Medulla oblongata (tissue), 1 donor: ENCODE data around the gene TCERG1L.
"Not testable (repeated sequence)": the region's sequence is repeated elsewhere in the genome, so short reads cannot be mapped to it uniquely, and the experiment has no call there.

Source experiments
- DNase-seq: peaks from one replicate; pipeline ENCODE4 v3.0.0-alpha.2; 2015; ENCODE audit errors: extremely low spot score

The TCERG1L gene

DNA sequence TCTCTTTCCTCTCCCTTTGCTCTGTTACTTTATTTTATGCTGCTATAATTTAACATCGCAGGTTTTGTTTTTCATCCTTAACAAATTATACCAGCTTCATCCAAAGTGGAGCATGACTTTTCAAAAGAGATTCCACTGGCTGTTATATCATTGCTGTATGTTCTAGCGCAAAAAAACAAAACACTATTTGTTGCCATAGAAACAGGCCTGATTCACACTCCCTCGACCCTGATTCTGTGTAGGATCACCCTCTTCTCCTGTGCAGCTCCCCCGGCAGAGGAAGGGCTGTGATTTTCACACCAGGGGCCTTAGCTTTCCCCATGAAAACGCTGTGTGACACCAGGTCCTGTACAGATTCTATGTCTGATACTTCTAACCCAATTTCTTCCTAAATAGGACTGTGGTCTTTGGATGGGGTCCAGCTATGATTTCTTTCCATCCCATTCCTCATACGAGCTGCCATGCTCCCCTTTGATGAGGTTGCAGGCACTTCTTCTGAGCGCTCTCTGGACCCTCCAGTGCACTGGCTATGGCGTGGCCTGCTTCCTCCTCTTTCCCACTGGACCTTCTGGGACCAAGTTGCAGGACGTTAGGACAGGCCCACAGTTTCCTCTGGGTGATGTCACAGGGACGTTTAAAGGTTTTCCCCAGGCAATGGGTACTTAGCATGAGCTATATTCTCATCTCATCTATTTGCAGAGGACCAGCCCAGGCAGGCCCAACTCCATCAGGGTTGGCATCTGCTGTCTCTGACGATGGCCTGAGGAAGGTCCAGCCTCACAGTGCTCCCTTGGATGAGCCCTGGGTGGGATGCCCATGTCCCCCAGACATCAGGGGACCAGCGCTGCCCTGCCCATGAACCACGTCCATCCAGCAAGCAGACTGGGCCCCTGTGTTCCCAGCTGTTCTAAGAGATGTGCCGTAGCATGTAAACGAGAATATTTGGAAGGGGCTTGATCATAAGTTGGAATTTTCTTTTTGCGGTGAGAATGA, 210.8 kb downstream of the TCERG1L start:
- DNase-seq: not testable (repeated sequence)

- DNase-seq: no peak
These were observed 212.3 kb downstream of the TCERG1L start for GRCh38 chr10:131099028-131099726.

DNA sequence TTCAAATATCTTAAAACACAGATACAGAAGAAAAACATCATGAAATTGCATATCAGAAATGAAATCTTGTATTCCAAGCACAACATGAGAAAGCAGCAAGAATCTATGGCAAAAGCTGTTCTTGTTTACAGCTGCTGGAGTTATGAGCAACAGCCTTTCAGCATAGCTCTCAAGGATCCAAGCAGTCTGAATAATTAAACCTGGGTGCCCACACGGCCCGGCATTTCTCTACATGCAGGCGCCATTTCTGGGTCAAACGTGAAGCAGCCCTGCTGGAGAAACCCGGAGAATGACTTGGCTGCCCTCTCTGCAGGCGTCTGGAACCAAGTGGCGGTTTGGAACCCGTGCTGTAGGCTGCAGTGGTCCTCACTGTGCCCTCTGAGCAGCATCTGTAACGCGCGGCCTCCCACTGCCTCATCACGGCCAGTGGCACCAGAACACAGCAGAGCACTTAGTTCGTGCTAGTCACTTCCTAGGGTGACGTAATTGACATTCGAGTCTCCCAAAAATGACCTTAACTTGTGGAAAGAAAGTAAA, 213.0 kb downstream of the TCERG1L start:
- no peak for DNase-seq

DNA sequence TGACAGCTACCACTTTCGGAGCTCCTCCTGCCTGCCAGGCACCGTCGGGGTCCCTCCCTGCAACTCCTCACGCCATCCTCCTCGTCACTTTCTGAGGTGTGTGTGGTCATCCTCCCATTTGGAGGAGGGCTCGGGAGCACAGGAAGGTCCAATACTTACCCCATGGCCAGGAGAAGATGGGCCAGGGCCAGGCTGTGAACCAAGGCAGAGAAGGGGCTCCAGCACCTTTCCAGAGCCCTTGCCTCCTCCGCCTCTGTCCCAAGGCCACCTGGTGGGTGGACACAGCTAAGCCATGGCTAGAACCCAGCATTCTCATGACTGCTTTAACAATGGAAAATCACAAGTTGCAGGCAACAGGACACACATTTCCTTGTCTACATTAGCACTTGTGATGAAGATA, 215.5 kb downstream of the TCERG1L start:
- no peak for DNase-seq

DNA sequence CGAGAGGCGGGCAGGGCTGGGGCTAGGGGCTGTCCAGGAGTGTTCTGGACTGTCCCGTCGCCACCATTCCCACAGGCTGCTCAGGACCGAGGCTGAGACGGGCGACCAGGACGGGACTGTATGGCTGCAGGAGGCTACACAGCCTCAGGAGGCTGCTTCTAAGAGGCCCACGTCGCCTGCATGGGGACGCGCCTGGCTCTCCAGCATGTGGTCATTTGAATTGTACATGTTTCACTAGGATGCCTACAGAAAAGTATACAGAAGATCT, 216.3 kb downstream of the TCERG1L start:
- no peak for DNase-seq

GRCh38 chr10:131094527-131095312, 216.8 kb downstream of the TCERG1L start:
- DNase-seq: no peak

DNA sequence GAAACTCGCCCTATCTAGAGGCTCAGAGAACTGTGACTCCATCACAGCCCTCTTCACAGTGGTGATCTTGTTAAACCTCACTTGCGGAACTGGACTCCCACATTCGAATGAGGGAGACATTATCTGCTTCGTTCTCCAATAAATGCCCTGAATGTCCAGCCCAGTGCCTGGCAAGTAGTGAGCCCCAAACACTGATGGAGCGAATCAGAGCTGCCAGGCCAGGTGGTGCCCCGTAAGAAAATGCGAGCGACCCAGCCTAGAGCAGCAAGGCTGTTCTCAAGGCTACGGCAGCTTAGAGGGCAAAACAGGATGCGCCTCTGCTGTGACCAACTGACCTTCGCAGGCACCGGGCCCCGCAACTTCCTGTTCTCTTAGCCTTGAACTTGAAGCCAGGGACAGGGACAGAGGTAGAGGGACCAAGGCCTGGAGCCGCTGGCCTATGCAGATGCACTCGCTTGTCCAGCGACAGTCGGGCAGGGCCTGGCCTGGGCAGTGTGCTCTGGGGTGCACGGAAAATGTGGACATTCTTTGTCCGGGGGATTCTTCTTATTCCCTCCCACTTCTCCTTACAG, 217.6 kb downstream of the TCERG1L start:
- no peak for DNase-seq

- DNase-seq: no peak
These were observed 218.2 kb downstream of the TCERG1L start for GRCh38 chr10:131093346-131093745.

- DNase-seq: no peak
These were observed 218.6 kb downstream of the TCERG1L start for GRCh38 chr10:131092876-131093275.

DNA sequence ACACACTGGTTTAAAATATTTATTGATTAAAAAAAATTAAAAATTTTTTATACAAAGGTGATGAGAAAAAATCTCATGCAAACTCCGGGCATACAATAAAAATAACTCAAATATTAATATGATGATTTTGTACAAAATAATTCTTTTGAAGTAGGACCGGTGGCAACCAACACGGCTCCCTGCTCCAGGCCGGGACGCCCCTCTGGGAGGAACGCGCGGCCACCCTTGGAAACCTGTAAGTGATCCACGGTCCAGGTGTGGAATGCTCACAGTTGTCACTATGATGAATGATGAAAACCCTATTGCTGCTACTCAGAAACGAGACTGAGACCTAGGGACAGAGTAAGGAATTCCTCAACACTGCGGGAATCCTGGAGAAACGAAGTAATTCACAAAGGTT, 219.1 kb downstream of the TCERG1L start:
- DNase-seq: no peak

GRCh38 chr10:131091682-131092081, 219.8 kb downstream of the TCERG1L start:
- DNase-seq: no peak

DNA sequence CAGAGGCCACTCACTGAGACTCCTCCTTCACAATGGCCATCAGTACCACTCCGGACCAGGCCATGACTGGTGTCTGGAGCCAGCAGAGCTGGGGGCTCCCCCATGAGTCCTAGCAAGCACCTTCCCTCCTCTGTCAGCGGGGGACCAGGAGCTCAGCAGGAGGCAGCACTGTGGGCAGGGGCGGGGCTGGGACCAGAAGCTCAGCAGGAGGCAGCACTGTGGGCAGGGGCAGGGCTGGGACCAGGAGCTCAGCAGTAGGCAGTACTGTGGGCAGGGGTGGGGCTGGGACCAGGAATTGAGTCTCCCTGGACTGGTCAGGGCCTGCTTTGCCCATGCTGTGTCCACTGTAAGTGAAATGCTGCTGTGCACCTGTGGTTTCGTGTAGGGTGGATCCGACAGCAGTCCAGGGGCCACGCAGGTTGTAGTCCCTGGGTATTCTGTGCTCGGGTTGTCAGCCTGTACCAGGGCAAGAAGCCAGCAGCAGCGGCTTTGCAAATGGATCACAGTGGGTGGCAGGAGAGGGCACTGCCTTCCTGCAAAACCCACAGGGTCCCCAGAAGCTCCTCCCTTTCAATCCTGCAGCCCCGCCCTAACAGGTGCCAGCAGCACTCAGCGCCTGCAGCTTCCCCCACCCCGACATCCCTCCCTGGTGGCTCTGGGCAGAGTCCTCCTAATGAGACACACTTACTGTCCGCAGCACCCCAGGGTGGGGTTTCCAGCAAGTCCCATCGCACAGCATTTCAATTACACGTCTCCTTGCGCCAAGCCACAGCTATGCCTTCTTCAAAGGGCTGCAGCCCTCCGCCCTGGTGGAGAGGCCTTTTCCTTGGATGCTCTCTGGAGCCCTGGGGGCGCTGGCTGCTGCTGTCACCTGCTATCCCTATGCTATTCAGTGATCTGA, 220.5 kb downstream of the TCERG1L start:
- DNase-seq: no peak

GRCh38 chr10:131089861-131090260, 221.7 kb downstream of the TCERG1L start:
- no peak for DNase-seq

GRCh38 chr10:131089150-131089549, 222.4 kb downstream of the TCERG1L start:
- no peak for DNase-seq

DNA sequence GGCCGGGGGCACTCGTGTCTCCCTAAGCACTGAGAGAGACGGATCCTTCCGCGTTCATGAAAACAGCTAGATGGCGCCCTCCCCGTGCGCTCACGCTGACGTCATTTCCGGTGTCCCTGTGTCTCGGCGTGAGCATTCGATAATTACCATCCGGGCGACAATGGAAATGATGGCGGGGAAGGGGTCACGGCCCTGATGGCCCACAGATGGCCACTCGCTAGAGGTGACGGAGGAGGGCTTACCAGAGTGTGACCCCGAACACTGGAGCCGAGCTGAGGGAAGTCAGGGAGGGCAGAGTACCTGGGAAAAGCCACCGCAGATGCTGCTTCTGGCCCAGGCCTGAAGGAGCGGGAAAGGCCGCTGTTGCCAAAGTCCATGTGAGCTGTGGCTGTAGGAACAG, 222.9 kb downstream of the TCERG1L start:
- no peak for DNase-seq

DNA sequence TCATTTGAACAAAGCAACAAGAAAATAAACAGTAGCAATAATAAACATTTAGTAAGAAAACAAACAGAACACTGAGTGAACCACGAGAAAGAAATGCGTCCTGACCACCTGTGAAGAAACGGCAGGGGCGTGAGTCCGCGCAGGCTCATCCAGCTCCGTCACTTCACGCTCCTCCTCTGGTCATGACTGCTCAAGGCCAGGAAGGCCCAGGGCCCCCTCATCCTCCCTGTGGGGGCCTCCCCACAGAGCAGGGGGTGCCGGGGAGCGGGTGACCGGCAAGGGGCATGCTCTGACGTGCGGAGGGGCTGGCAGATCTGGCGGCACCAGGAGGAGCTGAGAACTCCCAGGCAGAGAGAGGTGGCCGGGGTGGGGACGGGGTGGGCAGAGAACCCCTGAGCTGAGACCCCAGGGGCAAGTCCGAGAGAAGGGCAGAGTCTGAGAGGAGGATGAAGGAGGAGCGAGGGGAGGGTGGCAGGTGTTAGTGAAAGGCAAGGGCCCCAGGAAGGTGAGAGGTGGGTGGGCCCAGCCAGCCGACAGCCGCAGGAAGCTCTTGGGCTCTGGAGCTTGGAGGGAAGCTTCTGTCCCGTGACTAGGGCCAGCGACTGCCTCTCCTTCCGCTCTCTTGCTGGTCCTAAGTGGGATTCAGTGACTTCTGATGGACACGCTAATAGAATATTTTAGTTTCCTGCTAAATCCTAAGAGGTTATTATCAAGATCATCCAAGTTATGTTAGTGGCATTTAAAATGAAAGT, 223.9 kb downstream of the TCERG1L start:
- DNase-seq: no peak

DNA sequence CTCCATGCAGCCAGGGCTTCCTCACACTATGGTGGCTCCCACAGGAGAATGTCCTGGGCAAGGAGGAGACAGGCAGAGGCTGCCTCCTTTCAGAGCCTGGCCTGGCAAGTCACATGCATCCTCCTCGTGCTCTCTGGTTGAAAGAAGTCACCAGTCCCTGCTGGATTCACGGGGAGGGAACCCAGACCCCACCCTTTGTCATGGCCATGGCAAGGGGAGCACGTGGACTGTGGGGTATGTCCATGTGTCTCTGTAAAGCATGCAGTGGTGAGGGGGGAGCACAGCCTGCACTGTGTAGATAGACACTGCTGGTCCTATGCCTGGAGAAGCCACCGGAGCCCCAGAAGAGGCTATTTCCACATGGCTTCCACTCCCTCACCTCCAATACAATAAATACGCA, 225.0 kb downstream of the TCERG1L start:
- no peak for DNase-seq

- DNase-seq: no peak
These were observed 225.4 kb downstream of the TCERG1L start for GRCh38 chr10:131086094-131086493.

- DNase-seq: no peak
These were observed 226.2 kb downstream of the TCERG1L start for GRCh38 chr10:131085091-131085860.
